ENCODE results near the gene CDADC1. TPM values are rescaled to one million over a fixed set of nuclear protein-coding genes. Genes with fewer than 3 reads are reported as not detected.

CDADC1 gene
- total RNA-seq, 1 experiment from 2014 or later: 17.6 TPM

DNA sequence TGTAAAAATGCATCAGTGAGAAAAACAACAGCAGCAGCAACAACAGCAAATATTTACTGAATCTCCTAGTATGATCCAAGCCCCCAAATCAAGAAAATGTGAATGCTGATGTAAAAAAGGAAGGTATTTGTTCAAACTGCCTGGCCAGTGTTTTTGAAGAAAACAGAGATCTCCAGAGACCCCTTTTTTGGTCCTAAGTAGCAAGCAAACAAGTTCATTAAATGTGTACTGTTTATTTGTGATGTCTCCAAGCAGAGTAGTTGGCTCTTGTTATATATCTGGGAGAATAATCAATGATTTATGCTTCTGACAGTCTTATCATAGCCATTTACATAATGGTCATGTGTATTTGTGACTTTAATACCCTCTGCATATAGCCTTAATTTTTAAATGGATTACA, 50.7 kb downstream of the CDADC1 start:
- no peaks in the 10 kb centered on the region for H3K9me2 ChIP-seq (replicated peaks; ENCODE audit: low read length)
- no peak for DNase-seq
- H3K27me3 ChIP-seq (ENCODE audit: low read length): no peaks in the 10 kb centered on the region
- no peak overlapping the region for H3K4me3 ChIP-seq (ENCODE audit: low read length)
- H3K4me1 ChIP-seq (ENCODE audit: insufficient read depth, low read length): no peaks in the 10 kb centered on the region
- H3F3A ChIP-seq (ENCODE audit: low read length, unreplicated experiment): no peaks in the 10 kb centered on the region
- no peak for ATAC-seq
- intact Hi-C loops (cut with micrococcal nuclease): no loop called here
- no peaks in the 10 kb centered on the region for H3K79me2 ChIP-seq (ENCODE audit: low read length)
- BruUV-seq (replicated peaks): no TSS peak
- H3K9me3 ChIP-seq (ENCODE audit: low read length): no peaks in the 10 kb centered on the region
- H2AFZ ChIP-seq (ENCODE audit: low read length): no peak overlapping the region
- POLR2A ChIA-PET (ENCODE audit: unreplicated experiment): no interaction called here
- H4K20me1 ChIP-seq (ENCODE audit: low read length): no peaks in the 10 kb centered on the region
- no peak for TF ChIP-seq EZH2phosphoT487 (IDR thresholded peaks at IDR 0.05; ENCODE audit: borderline replicate concordance, low read length)
- TF ChIP-seq EZH2 (IDR thresholded peaks at IDR 0.05; ENCODE audit: low read length, unreplicated experiment): no peak
- TF ChIP-seq, protein P1, sequence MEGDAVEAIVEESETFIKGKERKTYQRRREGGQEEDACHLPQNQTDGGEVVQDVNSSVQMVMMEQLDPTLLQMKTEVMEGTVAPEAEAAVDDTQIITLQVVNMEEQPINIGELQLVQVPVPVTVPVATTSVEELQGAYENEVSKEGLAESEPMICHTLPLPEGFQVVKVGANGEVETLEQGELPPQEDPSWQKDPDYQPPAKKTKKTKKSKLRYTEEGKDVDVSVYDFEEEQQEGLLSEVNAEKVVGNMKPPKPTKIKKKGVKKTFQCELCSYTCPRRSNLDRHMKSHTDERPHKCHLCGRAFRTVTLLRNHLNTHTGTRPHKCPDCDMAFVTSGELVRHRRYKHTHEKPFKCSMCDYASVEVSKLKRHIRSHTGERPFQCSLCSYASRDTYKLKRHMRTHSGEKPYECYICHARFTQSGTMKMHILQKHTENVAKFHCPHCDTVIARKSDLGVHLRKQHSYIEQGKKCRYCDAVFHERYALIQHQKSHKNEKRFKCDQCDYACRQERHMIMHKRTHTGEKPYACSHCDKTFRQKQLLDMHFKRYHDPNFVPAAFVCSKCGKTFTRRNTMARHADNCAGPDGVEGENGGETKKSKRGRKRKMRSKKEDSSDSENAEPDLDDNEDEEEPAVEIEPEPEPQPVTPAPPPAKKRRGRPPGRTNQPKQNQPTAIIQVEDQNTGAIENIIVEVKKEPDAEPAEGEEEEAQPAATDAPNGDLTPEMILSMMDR (conservative IDR thresholded peaks at IDR 0.05; ENCODE audit: low read depth, low read length): no peak
- no peak overlapping the region for H3K4me2 ChIP-seq (ENCODE audit: low read length)
- CTCF ChIA-PET: no interaction called here
- no peak overlapping the region for H3K9ac ChIP-seq (ENCODE audit: low read length)
- no peaks in the 10 kb centered on the region for H3K36me3 ChIP-seq (ENCODE audit: low read depth, low read length)
- H3K27ac ChIP-seq (ENCODE audit: low read length): no peak overlapping the region

DNA sequence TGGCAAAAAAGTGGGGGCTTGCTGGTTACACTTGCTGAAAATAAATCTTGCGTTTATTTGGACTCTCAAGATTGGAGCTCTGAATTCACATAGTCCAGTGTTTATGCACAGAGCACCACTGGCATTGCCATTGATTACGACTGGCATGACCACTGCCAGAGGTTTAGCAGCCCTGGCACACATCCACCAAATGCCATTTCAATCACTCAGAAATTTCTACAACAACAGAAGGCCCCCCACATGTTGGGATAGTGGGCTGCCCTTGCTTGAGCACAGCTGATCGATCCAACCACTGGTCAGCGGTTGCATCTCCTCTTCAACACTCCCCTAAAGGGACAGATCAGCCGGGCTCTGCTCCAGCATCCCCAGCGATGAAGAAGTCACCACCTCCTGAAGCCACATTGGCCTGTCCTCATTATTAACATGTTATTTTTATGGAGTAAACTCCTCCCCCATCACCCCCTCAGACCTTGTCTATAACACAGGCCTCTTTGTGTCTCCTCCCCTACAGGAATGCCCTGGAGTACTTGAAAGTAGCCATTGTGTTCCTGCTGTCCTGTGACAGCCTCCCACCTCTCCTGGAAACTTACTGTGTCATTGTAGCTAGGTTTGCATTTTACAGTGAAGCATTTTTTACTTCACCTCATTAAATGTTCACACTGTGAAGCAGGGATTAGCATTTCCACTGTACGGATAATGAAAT, 51.3 kb downstream of the CDADC1 start:
- TF ChIP-seq EZH2phosphoT487 (IDR thresholded peaks at IDR 0.05; ENCODE audit: borderline replicate concordance, low read length) (no peak), EZH2 (IDR thresholded peaks at IDR 0.05; ENCODE audit: low read length, unreplicated experiment) (no peak)
- TF ChIP-seq, protein P1 (conservative IDR thresholded peaks at IDR 0.05; ENCODE audit: low read depth, low read length): no peak
- no peak for ATAC-seq
- Histone ChIP-seq H3K36me3 (ENCODE audit: low read depth, low read length) (no peaks in the 10 kb centered on the region), H3K4me2 (ENCODE audit: low read length) (no peak overlapping the region), H3K27ac (ENCODE audit: low read length) (no peak overlapping the region), H3K4me1 (ENCODE audit: insufficient read depth, low read length) (no peaks in the 10 kb centered on the region), H3K9ac (ENCODE audit: low read length) (no peak overlapping the region), H3F3A (ENCODE audit: low read length, unreplicated experiment) (no peaks in the 10 kb centered on the region), H3K9me3 (ENCODE audit: low read length) (no peaks in the 10 kb centered on the region), H3K27me3 (ENCODE audit: low read length) (no peaks in the 10 kb centered on the region), H3K79me2 (ENCODE audit: low read length) (no peaks in the 10 kb centered on the region), H3K9me2 (replicated peaks; ENCODE audit: low read length) (no peaks in the 10 kb centered on the region), H3K4me3 (ENCODE audit: low read length) (no peak overlapping the region), H4K20me1 (ENCODE audit: low read length) (no peaks in the 10 kb centered on the region), H2AFZ (ENCODE audit: low read length) (no peak overlapping the region)
- intact Hi-C loops (cut with micrococcal nuclease): no loop called here
- CTCF ChIA-PET: no interaction called here
- BruUV-seq (replicated peaks): no TSS peak
- DNase-seq: no peak
- POLR2A ChIA-PET (ENCODE audit: unreplicated experiment): no interaction called here

DNA sequence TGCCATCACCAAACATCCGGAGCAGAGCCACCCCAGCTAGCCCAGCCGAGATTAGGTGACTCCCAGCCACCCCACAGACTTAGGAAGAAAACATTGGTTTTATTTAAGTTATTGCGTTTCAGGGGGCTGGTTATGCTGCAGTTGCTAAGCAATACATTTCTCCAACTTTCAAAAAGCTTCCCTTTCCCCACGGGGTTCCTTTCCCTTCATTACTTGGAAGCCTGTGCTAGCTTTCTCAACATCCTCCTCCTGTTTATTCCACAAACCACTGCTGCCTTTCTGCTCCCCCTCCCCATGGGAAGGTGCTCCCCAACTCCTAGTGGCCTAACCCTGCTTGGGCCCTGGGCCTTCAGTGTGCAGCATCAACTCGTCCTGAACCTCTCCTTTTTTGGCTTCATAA, 52.6 kb downstream of the CDADC1 start:
- H2AFZ ChIP-seq (ENCODE audit: low read length): no peak overlapping the region
- H3F3A ChIP-seq (ENCODE audit: low read length, unreplicated experiment): no peaks in the 10 kb centered on the region
- no peak for TF ChIP-seq EZH2phosphoT487 (IDR thresholded peaks at IDR 0.05; ENCODE audit: borderline replicate concordance, low read length)
- TF ChIP-seq, protein P1 (conservative IDR thresholded peaks at IDR 0.05; ENCODE audit: low read depth, low read length): no peak
- no peak for TF ChIP-seq EZH2 (IDR thresholded peaks at IDR 0.05; ENCODE audit: low read length, unreplicated experiment)
- no peak for ATAC-seq
- no peaks in the 10 kb centered on the region for H3K79me2 ChIP-seq (ENCODE audit: low read length)
- H3K9me2 ChIP-seq (replicated peaks; ENCODE audit: low read length): no peaks in the 10 kb centered on the region
- no peak overlapping the region for H3K4me3 ChIP-seq (ENCODE audit: low read length)
- DNase-seq: no peak
- H3K36me3 ChIP-seq (ENCODE audit: low read depth, low read length): no peaks in the 10 kb centered on the region
- CTCF ChIA-PET: no interaction called here
- no peaks in the 10 kb centered on the region for H3K9me3 ChIP-seq (ENCODE audit: low read length)
- no peaks in the 10 kb centered on the region for H4K20me1 ChIP-seq (ENCODE audit: low read length)
- POLR2A ChIA-PET (ENCODE audit: unreplicated experiment): no interaction called here
- H3K4me1 ChIP-seq (ENCODE audit: insufficient read depth, low read length): no peaks in the 10 kb centered on the region
- H3K9ac ChIP-seq (ENCODE audit: low read length): no peak overlapping the region
- intact Hi-C loops (cut with micrococcal nuclease): no loop called here
- H3K27me3 ChIP-seq (ENCODE audit: low read length): no peaks in the 10 kb centered on the region
- BruUV-seq (replicated peaks): no TSS peak
- H3K27ac ChIP-seq (ENCODE audit: low read length): no peak overlapping the region
- no peak overlapping the region for H3K4me2 ChIP-seq (ENCODE audit: low read length)

Measured in PC-3 (cell line).